PC-9 (cell line): Measurements from ENCODE around the gene WSCD1. TPM values are rescaled to one million over a fixed set of nuclear protein-coding genes. Genes with fewer than 3 reads are reported as not detected.

Experiments used
- BruUV-seq: library from RNA; stranded (reverse); fragments of 400-500 nt; replicated peaks from 2 replicates; lab custom pipeline; 2021; lab: Mats Ljungman, UMichigan
- CTCF ChIA-PET: fragments of 300-600 bp; sonication (Branson Sonifier 250); formaldehyde crosslinking; loops from one replicate; lab custom pipeline; 2022; ENCODE audit warnings: antibody characterized with exemption; lab: Charles Lee
- POLR2A ChIA-PET: fragments of 300-600 bp; sonication (Branson Sonifier 250); formaldehyde crosslinking; loops from one replicate; lab custom pipeline; 2022; ENCODE audit warnings: antibody characterized with exemption; ENCODE audit not compliant: unreplicated experiment; lab: Charles Lee
- DNase-seq, 2 experiments: peaks; one replicate each; pipeline versions ENCODE4 v3.0.0 to v3.0.0-alpha.2; 2015 to 2022; ENCODE audit warnings: mixed read lengths in 1 of 2
- H2AFZ ChIP-seq: fragments of 200-600 bp; sonication (generic); 2 replicates; pipeline ENCODE4 v1.8.1; 2017; ENCODE audit warnings: antibody characterized with exemption
- H3F3A ChIP-seq: fragments of 200-600 bp; sonication (generic); 2 replicates; pipeline ENCODE4 v1.8.1; 2017; ENCODE audit warnings: antibody characterized with exemption, mild to moderate bottlenecking, low read depth; ENCODE audit not compliant: insufficient read depth
- H3K27ac ChIP-seq: fragments of 200-600 bp; sonication (generic); 2 replicates; pipeline ENCODE4 v1.6.1; 2016; ENCODE audit warnings: mixed run types
- H3K27me3 ChIP-seq: fragments of 200-600 bp; sonication (generic); 2 replicates; pipeline ENCODE4 v1.6.1; 2016; ENCODE audit warnings: low read depth, mixed run types; ENCODE audit not compliant: insufficient read depth
- H3K36me3 ChIP-seq: fragments of 200-600 bp; sonication (generic); 2 replicates; pipeline ENCODE4 v1.6.1; 2016; ENCODE audit warnings: low read depth, mixed run types
- H3K4me1 ChIP-seq: fragments of 200-600 bp; sonication (generic); replicated peaks from 2 replicates; pipeline ENCODE4 v1.6.1; 2016; ENCODE audit warnings: mixed run types; ENCODE audit not compliant: insufficient read depth
- H3K4me2 ChIP-seq: fragments of 200-600 bp; sonication (generic); 2 replicates; pipeline ENCODE4 v1.6.1; 2017; ENCODE audit warnings: mixed run types
- H3K4me3 ChIP-seq: fragments of 200-600 bp; sonication (generic); 2 replicates; pipeline ENCODE4 v1.6.1; 2016; ENCODE audit warnings: mixed run types
- H3K79me2 ChIP-seq: fragments of 200-600 bp; sonication (generic); 2 replicates; pipeline ENCODE4 v1.6.1; 2017; ENCODE audit warnings: low read depth, mixed run types
- H3K9me2 ChIP-seq: fragments of 200-600 bp; sonication (generic); 2 replicates; pipeline ENCODE4 v1.8.1; 2017; ENCODE audit warnings: mild to moderate bottlenecking; ENCODE audit not compliant: insufficient read depth
- H3K9me3 ChIP-seq: fragments of 200-600 bp; sonication (generic); 2 replicates; pipeline ENCODE4 v1.8.1; 2016; ENCODE audit warnings: low read depth; ENCODE audit not compliant: insufficient read depth
- H4K20me1 ChIP-seq: fragments of 200-600 bp; sonication (generic); 2 replicates; pipeline ENCODE4 v1.8.1; 2017; ENCODE audit not compliant: insufficient read depth
- EZH2 ChIP-seq: fragments of 200-600 bp; sonication (generic); IDR thresholded peaks from 2 replicates; pipeline ENCODE4 v1.8.0; 2017; ENCODE audit warnings: antibody characterized with exemption, low read depth
- intact Hi-C: fragments of 100-400 bp; cut with micrococcal nuclease; formaldehyde crosslinking; loops from one replicate; pipeline ENCODE4 v1.10.0; 2022; ENCODE audit not compliant: unreplicated experiment
- total RNA-seq: library from RNA; stranded (reverse); gene quantifications from 2 replicates; pipeline ENCODE4 v1.2.3, GENCODE V29; 2021
- TF ChIP-seq, protein P1 (sequence below): fragments of 200-600 bp; sonication (generic); conservative IDR thresholded peaks from 2 replicates; pipeline ENCODE4 v1.6.1; 2017; ENCODE audit warnings: mixed run types, antibody characterized with exemption, mild to moderate bottlenecking, moderate library complexity

Gene WSCD1
- total RNA-seq, 1 experiment from 2014 or later, result not detected

DNA sequence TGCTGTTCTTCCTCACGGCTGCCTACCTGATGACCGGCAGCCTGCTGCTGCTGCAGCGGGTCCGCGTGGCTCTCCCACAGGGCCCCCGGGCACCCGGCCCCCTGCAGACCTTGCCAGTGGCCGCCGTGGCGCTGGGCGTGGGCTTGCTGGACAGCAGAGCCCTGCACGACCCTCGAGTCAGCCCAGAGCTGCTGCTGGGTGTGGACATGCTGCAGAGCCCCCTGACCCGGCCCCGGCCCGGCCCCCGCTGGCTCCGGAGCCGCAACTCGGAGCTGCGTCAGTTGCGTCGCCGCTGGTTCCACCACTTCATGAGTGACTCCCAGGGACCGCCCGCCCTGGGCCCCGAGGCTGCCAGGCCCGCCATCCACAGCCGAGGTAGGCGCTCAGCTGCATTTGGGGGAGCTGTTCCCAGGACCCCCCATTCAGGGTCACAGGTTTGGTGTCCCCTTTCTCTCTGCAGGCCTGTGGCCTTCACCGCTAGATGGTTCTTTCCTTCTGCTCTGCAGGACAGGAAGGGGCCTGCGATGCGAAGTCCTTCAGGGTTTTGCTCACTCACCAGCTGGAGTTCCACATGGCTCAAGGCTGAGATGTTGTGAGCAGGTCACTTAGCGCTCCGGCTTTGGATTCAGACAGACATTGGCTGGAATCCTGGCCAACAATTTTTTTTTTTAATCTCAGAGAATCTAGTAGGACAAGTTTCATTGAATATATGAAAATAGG is 10.7 kb downstream of the WSCD1 start:
- H4K20me1 ChIP-seq, result peaks cover 7% of the 10 kb centered on the region; the same call in 1 of the 2 replicates
- POLR2A ChIA-PET, result interaction anchor here (0.6 kb wide), 1 partner anchor 34 kb away, joined by 3 read pairs; no protein-coding TSS in a partner anchor
- H3K9me3 ChIP-seq, result no peaks in the 10 kb centered on the region
- peaks cover 98% of the 10 kb centered on the region for H3K27me3 ChIP-seq
- no peak overlapping the region for H2AFZ ChIP-seq
- H3K79me2 ChIP-seq, result no peaks in the 10 kb centered on the region
- H3K27ac ChIP-seq, result no peak overlapping the region
- H3K4me3 ChIP-seq, result no peak overlapping the region
- intact Hi-C loops, result no loop called here
- DNase-seq, result no peak
- no peaks in the 10 kb centered on the region for H3K9me2 ChIP-seq
- H3F3A ChIP-seq, result no peaks in the 10 kb centered on the region
- CTCF ChIA-PET, result no interaction called here
- no peaks in the 10 kb centered on the region for H3K36me3 ChIP-seq
- BruUV-seq, result no TSS peak
- no peak for TF ChIP-seq EZH2
- TF ChIP-seq, protein P1, sequence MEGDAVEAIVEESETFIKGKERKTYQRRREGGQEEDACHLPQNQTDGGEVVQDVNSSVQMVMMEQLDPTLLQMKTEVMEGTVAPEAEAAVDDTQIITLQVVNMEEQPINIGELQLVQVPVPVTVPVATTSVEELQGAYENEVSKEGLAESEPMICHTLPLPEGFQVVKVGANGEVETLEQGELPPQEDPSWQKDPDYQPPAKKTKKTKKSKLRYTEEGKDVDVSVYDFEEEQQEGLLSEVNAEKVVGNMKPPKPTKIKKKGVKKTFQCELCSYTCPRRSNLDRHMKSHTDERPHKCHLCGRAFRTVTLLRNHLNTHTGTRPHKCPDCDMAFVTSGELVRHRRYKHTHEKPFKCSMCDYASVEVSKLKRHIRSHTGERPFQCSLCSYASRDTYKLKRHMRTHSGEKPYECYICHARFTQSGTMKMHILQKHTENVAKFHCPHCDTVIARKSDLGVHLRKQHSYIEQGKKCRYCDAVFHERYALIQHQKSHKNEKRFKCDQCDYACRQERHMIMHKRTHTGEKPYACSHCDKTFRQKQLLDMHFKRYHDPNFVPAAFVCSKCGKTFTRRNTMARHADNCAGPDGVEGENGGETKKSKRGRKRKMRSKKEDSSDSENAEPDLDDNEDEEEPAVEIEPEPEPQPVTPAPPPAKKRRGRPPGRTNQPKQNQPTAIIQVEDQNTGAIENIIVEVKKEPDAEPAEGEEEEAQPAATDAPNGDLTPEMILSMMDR, result no peak
- no peak overlapping the region for H3K4me2 ChIP-seq
- no peaks in the 10 kb centered on the region for H3K4me1 ChIP-seq

DNA sequence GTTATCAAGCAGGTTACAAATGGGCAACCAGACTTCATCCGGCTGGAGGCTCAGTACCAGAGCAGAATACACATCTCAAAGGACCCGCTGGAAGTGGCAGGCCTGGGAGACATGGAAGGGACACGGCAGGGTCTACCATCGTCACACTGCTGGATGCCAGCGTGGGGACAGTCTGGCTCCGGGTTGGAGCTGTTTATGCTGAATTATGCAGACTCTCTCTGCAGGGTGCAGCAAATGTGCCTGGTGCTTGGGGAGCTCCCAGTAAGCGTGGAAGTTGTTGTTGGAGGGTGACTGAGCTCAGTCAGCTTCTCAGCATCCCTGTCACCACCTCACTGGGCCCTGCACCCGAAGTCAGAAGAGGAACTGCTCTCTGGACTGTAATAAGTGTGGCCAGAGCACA is 12.2 kb downstream of the WSCD1 start:
- Histone ChIP-seq H2AFZ (no peak overlapping the region), H3K36me3 (no peaks in the 10 kb centered on the region), H3K4me3 (no peak overlapping the region), H3K9me2 (no peaks in the 10 kb centered on the region), H3K9me3 (no peaks in the 10 kb centered on the region), H3K27me3 (peaks cover 96% of the 10 kb centered on the region), H3K4me1 (no peaks in the 10 kb centered on the region), H3F3A (no peaks in the 10 kb centered on the region), H3K79me2 (no peaks in the 10 kb centered on the region), H3K27ac (no peak overlapping the region), H3K4me2 (no peak overlapping the region), H4K20me1 (0 out of 2 replicates have a peak, but pooled peaks cover 4% of the 10 kb centered on the region)
- TF ChIP-seq, protein P1, result no peak
- TF ChIP-seq EZH2, result no peak
- intact Hi-C loops, result no loop called here
- no peak for DNase-seq
- CTCF ChIA-PET, result no interaction called here
- no TSS peak for BruUV-seq
- POLR2A ChIA-PET, result no interaction called here

DNA sequence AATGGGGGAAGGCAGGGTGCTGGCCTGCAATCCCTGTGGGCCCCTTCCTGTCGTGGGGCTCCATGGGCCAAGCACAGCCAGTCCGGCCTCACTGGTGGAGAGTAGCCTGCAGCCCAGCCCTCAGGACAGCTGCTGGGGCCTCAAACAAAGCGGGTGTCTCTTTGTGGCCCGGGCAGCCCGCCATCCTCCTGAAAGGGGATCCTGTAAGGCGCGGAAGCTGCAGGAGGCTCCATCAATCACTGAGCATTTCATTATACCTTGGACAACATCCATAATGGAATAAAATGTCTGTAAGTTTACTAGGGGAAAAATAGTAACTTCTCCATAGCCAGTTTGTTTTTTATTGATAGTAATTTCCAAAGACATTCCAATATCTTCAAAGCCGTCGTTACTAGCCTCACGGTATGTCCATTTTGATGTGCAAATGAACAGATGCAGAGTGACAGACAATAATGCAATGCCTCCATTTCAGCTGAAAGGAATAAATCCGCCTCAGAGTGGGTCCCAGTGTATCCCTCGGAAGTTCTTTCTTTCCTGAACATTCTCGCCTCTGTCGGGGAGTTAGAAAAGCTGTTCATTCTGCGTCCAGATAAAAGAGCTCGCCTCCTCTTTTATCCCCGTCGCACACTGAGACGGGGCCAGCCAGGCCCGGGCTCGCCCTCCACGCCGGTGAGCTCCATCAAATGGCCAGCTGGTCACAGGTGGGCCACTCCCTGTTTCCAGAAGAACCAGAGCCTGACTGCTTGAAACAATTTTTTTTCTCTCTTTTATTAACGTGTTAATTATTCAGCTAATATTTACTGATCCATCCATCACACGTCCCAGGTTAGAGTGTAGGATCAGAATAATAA is 14.4 kb downstream of the WSCD1 start:
- Histone ChIP-seq H3K9me3 (no peaks in the 10 kb centered on the region), H3K36me3 (no peaks in the 10 kb centered on the region), H3K79me2 (no peaks in the 10 kb centered on the region), H4K20me1 (0 out of 2 replicates have a peak, but pooled peaks cover 4% of the 10 kb centered on the region), H3K4me2 (no peak overlapping the region), H3F3A (no peaks in the 10 kb centered on the region), H3K4me1 (no peaks in the 10 kb centered on the region), H3K27me3 (peaks cover 96% of the 10 kb centered on the region), H3K9me2 (no peaks in the 10 kb centered on the region), H2AFZ (no peak overlapping the region), H3K27ac (no peak overlapping the region), H3K4me3 (no peak overlapping the region)
- ChIA-PET POLR2A (no interaction called here), CTCF (no interaction called here)
- no peak for DNase-seq
- TF ChIP-seq, protein P1, result no peak
- no peak for TF ChIP-seq EZH2
- BruUV-seq, result no TSS peak
- intact Hi-C loops, result no loop called here
